GM19372 (cell line): Measurements from ENCODE around the gene CISD1.

Experiments used
- ATAC-seq: cut with Tn5 transposase; IDR thresholded peaks from one replicate; pipeline ENCODE4 v1.9.1; 2021; ENCODE audit warnings: mild to moderate bottlenecking, low read depth, moderate library complexity; ENCODE audit not compliant: unreplicated experiment

CISD1 gene

DNA sequence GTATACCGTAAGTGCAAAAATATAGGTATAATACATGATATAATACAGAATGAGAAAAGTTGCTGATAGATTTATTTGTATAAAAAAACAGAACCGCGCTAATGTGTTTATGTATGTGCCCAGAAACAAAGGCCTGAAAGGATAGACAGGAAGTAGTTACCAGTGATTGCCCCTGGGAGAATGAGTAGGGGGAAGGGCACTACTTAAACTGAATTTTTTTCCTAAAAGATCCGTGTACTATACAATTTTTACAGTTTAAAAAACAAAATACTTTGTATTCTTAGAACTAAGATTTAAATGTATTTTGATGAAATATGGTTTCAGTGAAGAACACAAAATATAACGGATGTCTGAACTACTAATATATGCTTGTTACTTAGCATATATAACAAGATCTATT is 4.2 kb upstream of the CISD1 start:
- no peak for ATAC-seq

DNA sequence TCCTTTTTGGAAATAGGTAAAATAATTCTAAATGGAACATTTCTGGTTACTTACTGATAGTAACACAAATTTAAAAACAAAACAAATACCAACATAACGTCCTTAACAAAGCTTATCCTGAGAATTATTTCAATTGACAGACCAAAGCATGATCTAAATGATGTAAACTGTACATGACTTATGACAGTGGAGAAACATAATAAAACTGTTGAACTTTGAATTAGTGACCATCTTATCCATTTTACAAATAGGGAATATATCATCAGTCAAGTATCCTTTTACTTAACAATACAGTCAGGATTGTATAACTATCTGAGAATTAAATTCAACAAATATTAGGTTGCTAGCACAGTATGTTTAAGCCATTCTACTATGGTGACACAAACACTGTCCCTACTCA is 3.7 kb upstream of the CISD1 start:
- ATAC-seq: no peak

GRCh38 chr10:58266003-58266825 is 2.7 kb upstream of the CISD1 start:
- ATAC-seq: peak; percentile 7

DNA sequence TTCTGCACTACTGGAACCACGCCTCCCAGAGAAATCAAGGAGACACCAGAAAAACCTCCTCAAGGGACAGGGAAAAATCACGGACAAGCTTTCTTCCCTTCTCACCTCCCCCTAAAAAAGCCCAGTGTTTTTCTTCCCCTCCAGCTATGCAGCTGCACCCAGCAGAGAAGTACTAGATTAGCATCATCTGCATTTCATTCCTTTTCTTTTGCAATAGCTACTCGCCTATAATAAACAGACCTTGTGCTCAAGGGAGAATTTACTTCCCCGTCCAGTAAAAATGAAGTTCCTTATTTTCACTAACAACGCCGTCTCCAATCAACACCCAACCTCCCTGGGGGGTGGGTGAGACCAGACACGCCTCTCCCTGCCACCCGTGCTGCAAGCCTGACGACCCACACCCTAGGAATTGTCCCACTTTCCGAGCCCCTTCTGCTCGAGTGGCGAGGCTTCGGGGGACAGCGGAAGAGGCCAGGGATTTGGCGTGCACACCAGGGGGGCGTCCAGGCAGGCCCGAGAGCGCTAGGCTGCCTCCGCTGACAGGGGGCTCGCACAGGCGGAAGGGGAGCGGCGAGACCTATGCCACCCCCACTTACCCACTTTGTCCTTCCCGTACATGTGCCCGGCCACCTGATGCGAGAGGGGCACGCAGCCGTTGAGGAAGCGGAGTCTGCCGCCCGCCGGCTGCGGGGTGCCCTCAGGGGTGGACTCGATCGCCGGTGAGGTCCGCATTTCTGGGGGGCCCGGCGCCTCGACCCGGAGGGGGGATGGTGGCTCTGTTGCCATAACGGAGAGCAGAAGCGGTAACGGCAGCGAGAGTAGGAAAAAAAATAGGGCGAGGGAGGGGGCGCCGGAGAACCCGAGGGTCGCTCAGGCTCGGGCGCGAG is 1.9 kb upstream of the CISD1 start:
- ATAC-seq: peak; percentile 1

DNA sequence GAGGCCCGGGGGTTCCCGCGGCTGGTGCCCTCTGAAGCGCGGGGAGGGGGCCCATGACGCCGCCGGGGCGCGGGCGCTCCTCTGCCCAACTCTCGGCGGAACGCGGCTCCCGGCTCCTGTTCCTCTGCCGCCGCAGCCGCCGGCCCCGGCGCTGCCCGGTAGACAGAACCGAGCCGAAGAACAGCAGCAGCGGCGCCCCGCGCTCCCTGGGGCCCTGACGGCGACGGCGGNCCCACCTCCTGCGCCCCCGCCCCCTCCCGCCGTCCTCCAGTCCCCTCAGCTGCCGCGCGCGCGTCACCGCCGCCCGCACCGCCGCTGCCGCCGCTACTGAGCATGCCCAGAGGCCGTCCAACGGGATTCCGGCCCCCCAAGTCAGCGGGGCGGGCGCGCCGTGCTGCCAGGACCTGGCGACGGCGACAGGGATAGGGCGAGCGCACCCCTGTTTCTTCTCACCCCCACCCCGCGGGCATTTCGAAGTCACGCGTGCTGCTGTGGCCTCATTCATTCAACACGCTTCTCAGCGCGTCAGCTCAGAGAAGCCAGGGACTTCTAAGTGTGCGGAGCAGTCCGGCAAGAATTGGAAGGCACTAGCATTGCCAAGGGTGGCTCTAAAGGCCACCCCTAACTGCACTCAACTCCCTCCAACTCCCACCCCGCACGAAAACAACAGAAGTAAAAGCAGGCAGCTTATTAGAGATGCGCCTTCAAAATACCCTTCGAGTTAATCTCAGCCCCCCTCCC is 1.1 kb upstream of the CISD1 start, which contains the start of gene IPMK:
TSS of gene IPMK (minus strand) at position 182 of the 741 bp plus-strand sequence. CDS start 283 bp downstream, outside the sequence.
- peak; percentile 54 for ATAC-seq

DNA sequence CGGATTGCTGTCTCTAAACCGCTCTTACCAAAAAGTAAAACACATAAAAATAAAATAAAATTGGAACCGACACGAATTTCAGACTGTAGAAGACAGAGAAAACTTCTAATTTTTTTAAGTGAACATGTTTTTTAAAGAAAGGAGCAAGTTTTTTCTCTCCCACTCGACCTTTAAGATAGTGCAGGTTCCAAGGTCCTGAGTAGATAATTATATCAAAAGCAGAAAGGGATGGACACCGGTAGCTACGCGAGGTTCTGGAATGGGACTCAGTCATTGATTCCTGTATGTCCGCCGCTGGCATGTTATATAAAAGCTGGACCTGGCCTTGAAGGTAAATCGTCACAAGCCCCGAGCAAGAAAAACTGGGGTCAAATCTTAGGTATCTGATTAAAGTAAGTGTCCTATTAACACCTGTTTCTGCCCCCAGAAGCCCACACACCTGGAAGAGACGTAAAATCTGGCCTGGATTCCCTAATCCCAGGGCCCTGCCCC is 462 bp upstream of the CISD1 start:
- ATAC-seq: peak; percentile 0

DNA sequence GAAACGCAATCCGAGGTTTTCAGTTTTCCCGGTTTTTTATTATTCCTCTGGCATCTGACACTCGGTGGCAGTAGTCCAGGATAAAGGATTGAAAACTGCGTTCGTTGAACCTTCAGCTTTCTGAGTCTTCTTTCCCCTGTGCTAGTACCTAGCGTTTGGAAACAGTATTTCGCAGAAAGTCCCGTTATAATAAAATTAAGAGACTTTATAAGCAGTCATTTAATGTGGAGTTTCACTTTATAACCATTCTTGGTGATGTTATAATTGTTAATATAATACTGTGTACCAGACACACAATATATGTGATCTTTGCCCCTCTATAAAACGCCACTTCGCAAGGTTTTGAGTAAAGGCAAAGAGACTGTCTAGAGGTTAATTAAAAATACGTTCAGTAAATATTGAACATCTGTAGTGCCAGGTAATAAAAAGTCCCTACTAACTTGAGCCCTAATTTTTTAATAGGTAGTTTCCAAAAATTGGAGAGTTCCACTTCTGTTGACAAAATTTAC is 874 bp downstream of the CISD1 start:
- no peak for ATAC-seq

DNA sequence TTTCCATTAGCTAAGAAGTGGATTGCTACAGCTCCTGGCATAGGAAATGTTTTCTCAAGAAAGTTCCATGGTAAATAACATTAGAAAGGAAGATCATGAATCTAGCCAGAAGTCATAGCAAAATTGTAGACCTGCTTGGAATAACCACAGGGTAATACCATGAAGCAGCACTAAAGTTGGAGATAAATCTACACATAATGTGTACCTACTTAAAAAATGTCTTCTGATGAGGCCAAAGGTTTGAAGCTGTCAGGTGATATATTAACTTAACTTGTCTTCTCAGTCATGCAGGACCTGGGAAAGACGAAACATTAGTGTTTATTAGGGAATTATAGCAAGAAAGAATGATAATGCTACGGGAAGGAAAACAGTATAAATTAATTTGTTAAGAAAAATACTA is 6.3 kb downstream of the CISD1 start:
- no peak for ATAC-seq

DNA sequence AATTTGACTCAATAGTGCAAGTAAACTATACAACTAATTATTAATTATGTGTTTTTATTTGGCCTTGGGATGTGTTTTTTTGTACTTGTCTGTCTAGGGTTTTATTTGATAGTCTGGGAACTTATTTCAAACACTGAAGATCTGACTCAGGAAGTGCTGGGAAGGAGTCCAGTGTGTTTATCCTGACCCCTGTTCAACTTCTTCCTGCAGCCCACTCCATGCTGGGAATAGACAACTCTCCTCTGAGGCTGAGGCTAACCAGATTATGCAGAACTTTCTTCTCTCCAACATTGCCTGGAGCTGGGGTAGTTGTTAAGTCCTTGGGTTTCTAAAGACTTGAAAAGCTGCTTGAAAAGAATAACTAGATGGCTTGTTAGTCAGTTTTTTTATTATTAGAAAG is 6.9 kb downstream of the CISD1 start:
- no peak for ATAC-seq

DNA sequence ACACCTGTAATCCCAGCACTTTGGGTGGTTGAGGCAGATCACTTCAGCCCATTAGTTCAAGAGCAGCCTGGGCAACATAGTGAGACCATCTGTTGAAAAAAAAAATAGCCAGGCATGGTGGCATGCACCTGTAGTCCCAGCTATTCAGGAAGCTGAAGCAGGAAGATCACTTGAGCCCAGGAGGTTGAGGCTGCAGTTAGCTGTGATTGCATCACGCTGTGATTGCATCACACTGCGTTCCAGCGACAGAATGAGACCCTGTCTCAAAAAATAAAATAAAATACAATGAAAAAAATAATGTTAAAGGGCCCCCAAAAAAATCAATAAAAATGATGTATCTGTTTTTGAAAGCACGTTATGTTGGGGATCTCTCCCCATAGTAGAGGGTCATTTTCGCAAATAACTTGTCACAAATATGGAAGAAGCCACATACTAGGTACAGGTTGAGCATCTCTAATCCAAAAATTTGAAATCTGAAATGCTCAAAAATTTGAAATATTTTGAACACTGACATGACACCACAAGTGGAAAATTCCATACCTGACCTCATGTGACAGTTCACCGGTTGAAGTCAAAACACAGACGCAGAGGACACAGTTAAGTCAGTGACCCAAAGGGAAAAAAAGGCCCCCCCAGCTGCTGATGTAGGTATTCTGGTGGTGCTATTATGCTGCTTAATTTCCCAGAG is 9.5 kb downstream of the CISD1 start:
- ATAC-seq: no peak

- no peak for ATAC-seq
These were observed 10.0 kb downstream of the CISD1 start for GRCh38 chr10:58278962-58279307.

- no peak for ATAC-seq
These were observed 11.5 kb downstream of the CISD1 start for GRCh38 chr10:58280477-58280876.

- ATAC-seq: no peak
These were observed 12.3 kb downstream of the CISD1 start for GRCh38 chr10:58281092-58281752.

GRCh38 chr10:58282615-58283014 is 13.7 kb downstream of the CISD1 start:
- peak; percentile 95 for ATAC-seq

GRCh38 chr10:58291538-58292174 is 22.7 kb downstream of the CISD1 start:
- ATAC-seq: peak; percentile 89

- no peak for ATAC-seq
These were observed 25.0 kb downstream of the CISD1 start for GRCh38 chr10:58293989-58294388.

DNA sequence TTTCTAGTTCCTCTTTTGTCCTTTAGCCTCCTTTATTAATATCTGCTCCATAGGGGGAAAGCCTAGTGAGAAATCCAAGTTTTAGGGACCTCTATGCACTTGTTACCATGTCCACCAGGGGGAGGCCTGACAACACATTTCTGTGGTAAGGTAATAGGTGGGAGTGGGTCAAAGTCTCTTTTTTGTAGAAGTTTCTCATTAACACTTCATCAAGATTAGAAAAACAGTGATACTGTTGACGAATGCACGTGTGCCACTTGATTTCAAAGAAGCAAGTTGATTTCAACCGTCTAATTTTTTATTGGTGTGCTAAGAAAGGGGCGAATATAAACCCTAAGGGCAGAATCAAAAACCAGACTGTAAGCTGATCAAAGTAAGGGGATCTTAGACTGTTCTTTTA is 30.6 kb downstream of the CISD1 start:
- ATAC-seq: peak; percentile 87

DNA sequence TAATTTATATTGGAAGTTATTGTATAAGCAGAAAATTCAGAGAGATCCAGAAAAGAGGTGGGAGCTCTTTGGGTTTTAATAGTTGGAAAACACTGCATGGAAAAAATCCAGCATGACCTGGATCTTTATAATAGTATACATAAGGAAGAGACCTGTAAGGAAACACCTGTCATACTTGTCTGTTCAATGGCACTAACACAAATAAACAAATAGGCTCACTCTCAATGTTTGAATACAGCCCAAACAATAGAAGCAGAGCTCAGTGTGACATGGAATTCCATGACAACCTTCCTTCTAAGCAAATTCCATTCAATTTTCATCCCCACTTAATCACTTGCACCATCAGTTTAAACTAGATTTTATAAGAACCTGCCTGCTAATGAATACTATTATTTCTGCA is 31.7 kb downstream of the CISD1 start:
- ATAC-seq: no peak

DNA sequence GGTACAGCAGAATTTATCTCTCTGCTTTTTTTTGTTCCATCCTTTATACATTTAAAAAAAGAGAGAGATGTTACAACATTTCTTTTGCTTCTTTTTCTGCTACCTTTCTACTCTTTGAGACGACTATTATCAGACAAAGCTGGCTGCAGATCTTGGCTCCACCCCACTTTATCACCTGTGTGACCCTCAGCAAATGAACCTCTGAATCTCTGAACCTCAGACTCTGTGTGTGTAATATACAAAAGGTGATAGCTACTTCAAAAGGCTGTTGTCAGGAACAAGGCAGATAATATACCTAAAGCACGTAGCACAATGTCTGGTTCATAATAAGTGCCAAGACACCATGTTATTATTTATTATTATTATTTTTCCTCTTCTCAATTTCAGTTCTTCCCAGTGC is 33.3 kb downstream of the CISD1 start:
- ATAC-seq: no peak
